Sigmoid colon (tissue), 7 donors: ENCODE data around the gene CMSS1. TPM values are rescaled to one million over a fixed set of nuclear protein-coding genes. Genes with fewer than 3 reads are reported as not detected.
A peak's percentile ranks its signal among the peaks of the same experiment; 100 is the strongest.

Experiments used
- DNase-seq: peaks from one replicate; pipeline ENCODE4 v3.0.0-alpha.2; 2019
- H3K27ac ChIP-seq, 4 donors: fragments of 200-600 bp; sonication (generic); one replicate each; pipeline ENCODE4 v1.5.1; 2016 to 2019; ENCODE audit warnings: mild to moderate bottlenecking in 1 of 4
- H3K27me3 ChIP-seq, 3 donors: fragments of 200-600 bp; sonication (generic); one replicate each; pipeline ENCODE4 v1.5.1; 2019; ENCODE audit warnings: mild to moderate bottlenecking in 1 of 3
- H3K36me3 ChIP-seq, 4 donors: fragments of 200-600 bp; sonication (generic); one replicate each; pipeline ENCODE4 v1.5.1; 2016 to 2019
- H3K4me1 ChIP-seq, 4 donors: fragments of 200-600 bp; sonication (generic); one replicate each; pipeline ENCODE4 v1.5.1; 2017 to 2019
- H3K4me3 ChIP-seq, 4 donors: fragments of 200-600 bp; sonication (generic); one replicate each; pipeline ENCODE4 v1.5.1; 2017 to 2019; ENCODE audit warnings: mild to moderate bottlenecking in 2 of 4, moderate library complexity in 1 of 4
- H3K9me3 ChIP-seq, 4 donors: fragments of 200-600 bp in 3 of 4; sonication (generic) in 3 of 4; one replicate each; pipeline versions ENCODE4 v1.5.1 to v1.6.1; 2013 to 2019
- CTCF ChIP-seq, 4 experiments: fragments of 450-650 bp in 3 of 4; fragments of 200-600 bp in 1 of 4; IDR thresholded peaks; one replicate each; pipeline ENCODE4 v1.5.1; 2016 to 2019; ENCODE audit warnings: antibody characterized with exemption in 4 of 4, mild to moderate bottlenecking in 3 of 4, moderate library complexity in 2 of 4
- EP300 ChIP-seq, 4 donors: sonication (generic); formaldehyde crosslinking; IDR thresholded peaks; one replicate each; pipeline ENCODE4 v1.6.1; 2017; ENCODE audit warnings: antibody characterized with exemption in 4 of 4
- POLR2A ChIP-seq, 2 donors: fragments of 450-650 bp; IDR thresholded peaks; one replicate each; pipeline ENCODE4 v1.6.1; 2016; ENCODE audit warnings: antibody characterized with exemption in 2 of 2, mild to moderate bottlenecking in 2 of 2, moderate library complexity in 2 of 2
- POLR2AphosphoS5 ChIP-seq, 4 donors: sonication (generic); formaldehyde crosslinking; IDR thresholded peaks; one replicate each; pipeline ENCODE4 v1.6.1; 2017; ENCODE audit warnings: antibody characterized with exemption in 4 of 4
- WGBS, 2 donors: extraction: QIAGEN DNeasy Blood & Tissue Kit; methylation state at CpG; one replicate each; pipeline ENCODE4 v1.1.7; 2013; 5-methylcytosine and 5-hydroxymethylcytosine counted together
- intact Hi-C: fragments of 100-400 bp; cut with DNase I; formaldehyde crosslinking; loops from one replicate; pipeline ENCODE4 v1.15.1; 2023
- polyA plus RNA-seq, 3 donors: library from polyadenylated mRNA; stranded (reverse); fragments of 200-250 nt; gene quantifications; one replicate each; pipeline ENCODE4 v1.2.3, GENCODE V29; 2013
- total RNA-seq, 4 donors: library from RNA; depleted of rRNA; stranded (reverse); fragments of >200 nt; gene quantifications; one replicate each; pipeline ENCODE4 v1.1.0, GENCODE V29; 2016
- donor health status: healthy with polysubstance abuse.
- donor health status: Bipolar disorder and iron deficiency.
- donor health status: healthy.

CMSS1 gene
- total and polyA plus RNA-seq, 7 donors = 6.0 to 19.4 (median 13.9) TPM

- WGBS, 2 donors = 83 to 85% methylated on average over 1 of the region's 1 CpG
- Histone ChIP-seq H3K27me3 (no peaks in the 10 kb centered on the region), H3K9me3 (no peaks in the 10 kb centered on the region), H3K27ac (no peak overlapping the region), H3K36me3 (no peaks in the 10 kb centered on the region), H3K4me3 (no peak overlapping the region), H3K4me1 (peaks cover 0 to 15% (median 3%) of the 10 kb centered on the region in 4 donors)
- no peak for DNase-seq
- no peak for TF ChIP-seq POLR2AphosphoS5 (IDR thresholded peaks at IDR 0.05)
- no peak for TF ChIP-seq POLR2A (IDR thresholded peaks at IDR 0.05)
- TF ChIP-seq CTCF (IDR thresholded peaks at IDR 0.05) = no peak
- no peak for TF ChIP-seq EP300 (IDR thresholded peaks at IDR 0.05)
- intact Hi-C loops = no loop called here
These were observed 134.6 kb downstream of the CMSS1 start for GRCh38 chr3:99952306-99952705.

GRCh38 chr3:99953596-99953995, 135.9 kb downstream of the CMSS1 start:
- Histone ChIP-seq H3K27me3 (no peaks in the 10 kb centered on the region), H3K4me3 (no peak overlapping the region), H3K4me1 (peaks cover 0 to 23% (median 10%) of the 10 kb centered on the region in 4 donors), H3K9me3 (no peaks in the 10 kb centered on the region), H3K27ac (no peak overlapping the region), H3K36me3 (no peaks in the 10 kb centered on the region)
- intact Hi-C loops = no loop called here
- DNase-seq = no peak
- TF ChIP-seq POLR2AphosphoS5 (IDR thresholded peaks at IDR 0.05) (no peak), CTCF (IDR thresholded peaks at IDR 0.05) (no peak), POLR2A (IDR thresholded peaks at IDR 0.05) (no peak), EP300 (IDR thresholded peaks at IDR 0.05) (no peak)

- Histone ChIP-seq H3K27ac (peak overlapping the region in 2 of 4 donors; percentile 12 to 83), H3K9me3 (no peaks in the 10 kb centered on the region), H3K36me3 (no peaks in the 10 kb centered on the region), H3K4me1 (peaks cover 0 to 22% (median 11%) of the 10 kb centered on the region in 4 donors), H3K27me3 (no peaks in the 10 kb centered on the region), H3K4me3 (no peak overlapping the region)
- TF ChIP-seq CTCF (IDR thresholded peaks at IDR 0.05) (no peak), POLR2A (IDR thresholded peaks at IDR 0.05) (no peak), POLR2AphosphoS5 (IDR thresholded peaks at IDR 0.05) (no peak), EP300 (IDR thresholded peaks at IDR 0.05) (no peak)
- intact Hi-C loops = loop anchor here (5.0 kb wide), 1 partner anchor 83 kb away; no protein-coding TSS in a partner anchor
- 82 to 87% methylated on average over 4 of the region's 4 CpGs for WGBS, 2 donors
- no peak for DNase-seq
These were observed 137.4 kb downstream of the CMSS1 start for GRCh38 chr3:99954914-99955644.

- no peak for TF ChIP-seq CTCF (IDR thresholded peaks at IDR 0.05)
- Histone ChIP-seq H3K27ac (peak overlapping the region in 2 of 4 donors; percentile 12 to 83), H3K4me1 (peaks cover 0 to 31% (median 15%) of the 10 kb centered on the region in 4 donors), H3K4me3 (no peak overlapping the region), H3K27me3 (no peaks in the 10 kb centered on the region), H3K36me3 (no peaks in the 10 kb centered on the region), H3K9me3 (no peaks in the 10 kb centered on the region)
- WGBS, 2 donors = 93 to 94% methylated on average over 10 of the region's 10 CpGs
- no peak for DNase-seq
- intact Hi-C loops = loop anchor here (5.0 kb wide), 1 partner anchor 84 kb away; no protein-coding TSS in a partner anchor
These were observed 138.3 kb downstream of the CMSS1 start for GRCh38 chr3:99955773-99956562.
